ENCODE data around the gene ZBTB18. TPM values are rescaled to one million over a fixed set of nuclear protein-coding genes. Genes with fewer than 3 reads are reported as not detected.
"Not testable (repeated sequence)": the region's sequence is repeated elsewhere in the genome, so short reads cannot be mapped to it uniquely, and the experiment has no call there.

ZBTB18 gene
- total RNA-seq = 10 to 100 TPM in 1 of 2 donors, 1 to 10 TPM in 1; 8.8 to 11.7 TPM
- long read RNA-seq, donor 1 = 0 reads
- long read RNA-seq, donor 2 = 0 reads

DNA sequence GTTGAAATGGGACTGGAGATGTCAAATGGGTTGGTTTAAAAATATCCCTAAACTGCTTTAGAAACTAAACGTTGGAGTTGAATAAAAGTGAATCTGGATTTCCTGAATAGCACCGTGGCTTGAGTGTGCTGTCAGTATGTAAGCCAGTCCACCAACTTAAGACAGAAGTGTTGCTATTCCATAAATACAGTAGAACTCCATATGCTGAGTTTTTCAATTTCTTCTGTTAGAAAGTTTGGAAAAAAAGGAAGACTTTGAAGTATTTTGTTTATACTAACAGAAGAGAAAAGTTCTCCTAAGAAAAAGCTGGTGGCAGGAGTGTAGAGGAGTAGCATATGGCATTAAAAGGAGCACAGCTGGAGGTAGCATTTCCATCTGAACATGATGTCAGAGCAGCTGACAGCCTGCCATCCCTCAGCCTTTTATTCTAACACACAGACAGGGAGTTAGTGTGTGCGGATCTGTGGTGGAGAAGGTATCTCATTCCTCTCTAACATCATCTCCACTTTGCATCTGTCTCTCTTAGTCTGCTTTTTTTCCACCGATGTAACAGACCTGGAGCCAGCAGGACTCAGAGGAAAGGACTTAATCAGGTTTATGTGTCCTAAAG is at the start of gene ZBTB18:
Gene ZBTB18, plus strand, starts transcription at position 449 of the 610 bp plus-strand sequence. Its CDS starts 149 bp downstream, at position 598.
- no peak for DNase-seq (ENCODE audit: low spot score)
- intact Hi-C loops (cut with DNase I) = no loop called here

DNA sequence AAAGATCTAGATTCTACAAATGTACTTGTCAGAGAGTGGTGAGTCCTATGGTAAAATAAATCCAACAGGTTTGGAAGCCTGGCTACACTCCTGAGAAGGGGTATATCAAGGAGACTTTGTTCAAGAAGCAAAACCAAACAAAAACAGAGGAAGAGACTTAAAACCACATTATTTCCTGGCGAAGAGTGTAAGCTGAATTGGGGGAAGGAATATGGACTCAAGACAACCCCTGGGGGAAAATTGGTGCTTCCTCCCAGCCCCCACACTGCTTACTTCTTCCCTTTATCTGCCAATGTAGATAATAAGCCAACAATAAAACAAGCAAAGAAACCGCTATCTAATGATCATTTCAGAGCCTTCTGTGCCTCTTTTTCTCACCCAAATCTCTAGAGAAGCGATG is 48.4 kb upstream of the ZBTB18 start:
- intact Hi-C loops (cut with DNase I) = no loop called here

DNA sequence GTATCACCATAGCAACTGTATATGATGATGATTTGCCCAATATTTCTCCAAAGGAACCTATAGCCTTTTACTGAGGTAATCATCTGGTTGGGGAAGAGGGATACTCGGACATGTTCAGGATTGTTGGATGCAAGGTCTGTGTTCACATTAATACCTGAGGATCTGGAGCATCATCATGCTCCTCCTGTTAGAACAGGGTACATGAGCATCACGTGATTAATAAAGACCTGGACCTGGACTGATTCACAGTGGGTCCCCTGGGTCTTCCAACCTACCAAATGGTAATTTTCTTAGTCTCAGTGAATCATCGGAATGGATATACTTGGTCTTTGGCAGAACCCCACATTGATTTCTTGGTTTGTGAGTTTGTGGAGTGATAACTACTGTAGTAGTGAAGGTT is 45.6 kb upstream of the ZBTB18 start:
- intact Hi-C loops (cut with DNase I) = no loop called here
- DNase-seq (ENCODE audit: low spot score) = no peak

More for the DNA sequence above, 48.4 kb upstream of the ZBTB18 start:
- DNase-seq (ENCODE audit: low spot score) = no peak

DNA sequence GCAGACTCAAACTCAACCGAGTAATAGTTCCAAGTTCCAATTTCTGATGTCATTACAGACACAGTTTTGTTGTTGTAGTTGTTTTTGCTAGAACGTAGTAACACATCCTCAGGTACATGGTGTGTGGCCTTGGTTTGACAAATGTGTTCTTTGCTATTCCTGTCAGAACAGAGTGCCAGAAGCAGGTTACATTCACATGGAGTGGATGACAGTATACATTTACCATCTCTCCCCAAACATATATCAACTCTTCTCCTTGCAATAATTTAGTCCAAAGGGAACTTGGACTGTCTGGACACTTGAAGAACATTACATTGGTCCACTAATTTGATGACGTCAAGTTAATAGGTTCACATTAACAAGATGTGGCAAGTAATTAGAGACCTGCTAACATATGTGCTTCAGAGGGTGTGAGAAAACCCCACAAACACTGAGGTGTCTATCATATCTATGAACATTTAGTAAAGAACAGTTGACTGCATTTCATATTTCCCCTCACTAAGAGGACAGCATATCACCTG is 44.6 kb upstream of the ZBTB18 start:
- DNase-seq (ENCODE audit: low spot score) = no peak
- intact Hi-C loops (cut with DNase I) = no loop called here

DNA sequence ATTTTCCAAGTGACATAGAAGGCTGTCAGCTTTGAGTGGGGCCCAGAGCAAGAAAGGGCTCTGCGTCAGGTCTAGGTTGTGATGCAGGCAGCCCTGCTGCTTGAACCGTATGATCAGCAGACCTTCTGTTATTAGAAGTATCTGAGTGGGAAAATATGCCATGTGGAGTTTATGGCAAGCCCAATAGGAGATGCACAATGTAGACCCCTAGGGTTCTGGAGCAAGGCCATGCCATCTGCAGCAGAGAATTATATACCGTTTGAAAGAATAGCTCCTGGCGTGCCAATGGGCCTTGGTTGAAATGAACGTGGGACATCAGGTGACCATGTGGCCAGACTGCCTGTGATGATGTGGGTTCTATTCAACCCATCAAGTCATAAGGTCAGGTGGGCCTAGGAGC is 44.1 kb upstream of the ZBTB18 start:
- no peak for DNase-seq (ENCODE audit: low spot score)

DNA sequence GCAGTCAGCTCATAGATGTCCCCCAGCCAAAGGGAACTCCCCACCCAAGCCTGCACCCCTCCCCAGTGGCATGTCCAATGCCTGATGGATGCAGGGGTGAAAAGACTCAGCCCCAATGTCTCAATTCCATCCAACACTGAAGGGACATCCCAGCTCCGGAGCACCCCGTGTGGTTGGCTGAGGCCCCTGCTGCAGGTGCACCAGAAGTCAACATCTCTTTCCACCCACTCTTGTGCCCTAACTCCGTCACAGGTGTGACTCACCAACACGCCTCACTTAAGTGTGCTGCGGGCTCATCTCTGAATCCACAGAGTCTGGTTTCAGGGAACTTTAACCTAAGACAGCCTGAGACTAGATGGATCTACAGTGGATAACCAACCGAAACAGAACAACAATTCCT is 40.9 kb upstream of the ZBTB18 start:
- intact Hi-C loops (cut with DNase I) = no loop called here
- no peak for DNase-seq (ENCODE audit: low spot score)

More for the DNA sequence above, 44.1 kb upstream of the ZBTB18 start:
- intact Hi-C loops (cut with DNase I) = no loop called here

DNA sequence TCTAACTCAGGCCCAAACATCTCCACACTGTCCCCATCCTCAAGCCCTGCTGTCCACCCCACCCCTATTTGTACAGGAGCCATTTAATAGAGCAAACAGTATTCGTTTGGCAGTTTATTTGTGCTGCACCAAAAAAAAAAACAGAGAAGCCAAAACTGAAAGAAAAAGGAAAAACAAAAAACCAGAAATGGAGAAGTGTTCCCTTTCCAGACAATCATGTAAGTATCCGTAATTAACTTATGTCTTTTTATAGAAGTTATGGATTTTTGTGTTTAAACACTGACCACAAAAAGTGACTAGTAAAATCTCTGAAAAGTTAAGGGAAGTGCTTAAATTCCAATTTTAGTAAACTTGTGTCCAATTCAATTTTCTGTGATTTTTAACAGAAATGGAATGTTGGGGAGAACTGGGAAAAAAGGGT is 40.4 kb upstream of the ZBTB18 start:
- no peak for DNase-seq (ENCODE audit: low spot score)
- intact Hi-C loops (cut with DNase I) = no loop called here

DNA sequence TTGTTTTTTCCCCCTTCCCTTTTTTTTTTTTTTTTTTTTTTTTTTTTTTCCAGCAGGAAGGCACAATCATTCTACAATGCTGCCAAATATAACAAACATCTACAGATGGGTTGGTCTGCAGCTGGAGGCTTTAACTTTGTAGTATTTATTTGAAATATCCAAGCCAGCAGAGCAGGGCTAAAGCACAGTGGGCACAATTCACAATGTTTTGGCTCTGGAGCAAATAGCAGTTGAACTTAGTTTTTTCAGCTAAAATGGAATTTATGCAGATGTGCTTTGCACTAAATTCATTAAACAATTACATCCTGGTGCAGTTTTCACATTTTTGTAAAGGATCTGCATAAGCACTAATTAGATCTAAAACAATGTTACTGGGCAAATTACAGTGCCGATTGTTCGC is 39.8 kb upstream of the ZBTB18 start:
- intact Hi-C loops (cut with DNase I) = no loop called here
- DNase-seq (ENCODE audit: low spot score) = no peak

DNA sequence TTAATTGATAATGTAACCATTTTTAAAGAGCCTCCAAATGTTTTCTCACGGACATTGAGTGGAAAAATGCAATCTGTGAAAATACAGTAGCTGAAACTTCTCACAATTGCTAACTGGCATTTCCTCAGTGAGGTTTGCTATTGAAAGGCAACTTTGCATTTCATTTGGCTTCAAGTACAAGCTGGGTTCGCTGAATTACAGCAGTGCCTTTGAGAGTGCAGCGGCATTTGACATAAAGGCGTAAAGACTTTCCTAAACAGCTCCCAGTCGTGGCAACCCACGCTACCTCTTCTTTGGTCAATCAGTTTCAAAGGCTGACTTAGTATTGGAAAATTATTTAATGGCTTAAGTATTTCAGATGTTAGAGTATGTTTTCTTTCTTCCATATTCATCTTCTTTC is 39.3 kb upstream of the ZBTB18 start:
- DNase-seq (ENCODE audit: low spot score) = no peak
- intact Hi-C loops (cut with DNase I) = no loop called here

DNA sequence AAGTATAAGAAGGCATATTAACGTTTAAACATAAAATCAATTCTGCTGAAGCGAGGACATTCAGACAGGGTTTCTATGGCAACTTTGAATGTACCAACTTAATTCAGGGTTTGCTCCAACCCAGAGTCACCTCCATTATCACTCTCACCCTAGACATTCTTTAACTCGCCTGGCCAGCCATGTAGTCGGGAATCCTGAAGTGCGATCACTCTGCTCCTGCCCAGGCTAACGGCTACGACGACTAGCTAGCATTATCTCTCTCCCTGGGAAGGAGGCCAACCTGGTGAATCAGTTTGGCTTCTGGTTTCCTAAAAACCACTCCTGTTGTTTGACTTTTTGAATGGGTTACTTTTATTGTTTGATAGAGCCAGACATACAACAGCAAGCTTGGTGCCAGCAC is 38.9 kb upstream of the ZBTB18 start:
- intact Hi-C loops (cut with DNase I) = no loop called here
- no peak for DNase-seq (ENCODE audit: low spot score)

DNA sequence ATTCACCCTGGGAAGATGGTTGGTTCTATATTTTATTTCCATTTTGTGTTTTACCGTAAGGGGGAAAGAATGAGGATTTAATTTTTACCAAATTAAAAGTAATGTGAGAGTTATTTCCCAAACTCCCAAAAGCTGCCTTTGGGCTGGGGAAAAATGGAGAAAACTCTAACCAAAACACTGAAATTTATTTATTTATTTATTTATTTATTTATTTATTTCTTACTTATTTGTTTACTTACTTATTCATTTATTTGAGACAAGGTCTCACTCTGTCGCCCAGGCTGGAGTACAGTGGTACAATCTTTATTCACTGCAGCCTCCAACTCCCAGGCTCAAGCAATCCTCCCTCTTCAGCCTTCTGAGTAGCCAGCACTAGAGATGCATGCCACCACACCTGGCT is 38.0 kb upstream of the ZBTB18 start:
- DNase-seq (ENCODE audit: low spot score) = no peak
- intact Hi-C loops (cut with DNase I) = no loop called here

DNA sequence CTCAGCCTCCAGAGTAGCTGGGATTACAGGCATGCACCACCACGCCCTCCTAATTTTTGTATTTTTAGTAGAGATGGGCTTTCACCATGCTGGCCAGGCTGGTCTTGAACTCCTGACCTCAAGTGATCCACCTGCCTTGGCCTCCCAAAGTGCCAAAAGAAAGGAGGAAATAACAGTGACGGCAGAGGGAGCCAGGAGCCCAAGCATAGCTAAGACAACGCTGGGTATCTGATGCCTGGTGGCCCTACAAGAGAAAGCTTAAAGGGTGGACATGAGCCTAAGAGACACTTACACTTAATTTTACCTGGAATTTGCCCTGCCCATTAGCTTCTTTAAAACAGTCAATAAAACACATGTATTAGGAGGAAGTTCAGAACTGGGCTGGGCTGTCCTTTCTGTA is 36.2 kb upstream of the ZBTB18 start:
- intact Hi-C loops (cut with DNase I); DNase-seq (ENCODE audit: low spot score): not testable (repeated sequence)

DNA sequence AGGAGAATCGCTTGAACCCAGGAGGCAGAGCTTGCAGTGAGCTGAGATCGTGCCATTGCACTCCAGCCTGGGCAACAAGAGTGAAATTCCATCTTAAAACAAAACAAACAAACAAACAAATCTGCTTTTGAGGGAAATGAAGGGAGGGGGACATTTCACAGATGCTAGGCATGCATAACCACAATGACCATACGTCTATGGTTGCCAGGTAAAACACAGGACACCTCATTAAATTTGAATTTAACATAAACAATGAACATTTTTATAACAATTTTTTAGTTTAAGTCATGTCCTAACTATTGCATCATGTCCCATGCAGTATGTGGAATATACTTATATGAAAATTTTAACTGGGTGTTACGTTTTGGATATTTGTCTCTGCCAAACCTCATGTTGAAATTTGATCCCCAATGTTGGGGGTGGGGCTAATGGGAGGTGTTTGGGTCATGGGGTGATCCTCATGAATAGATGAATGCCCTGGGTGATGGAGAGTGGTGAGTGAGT is 31.0 kb upstream of the ZBTB18 start:
- intact Hi-C loops (cut with DNase I) = no loop called here

DNA sequence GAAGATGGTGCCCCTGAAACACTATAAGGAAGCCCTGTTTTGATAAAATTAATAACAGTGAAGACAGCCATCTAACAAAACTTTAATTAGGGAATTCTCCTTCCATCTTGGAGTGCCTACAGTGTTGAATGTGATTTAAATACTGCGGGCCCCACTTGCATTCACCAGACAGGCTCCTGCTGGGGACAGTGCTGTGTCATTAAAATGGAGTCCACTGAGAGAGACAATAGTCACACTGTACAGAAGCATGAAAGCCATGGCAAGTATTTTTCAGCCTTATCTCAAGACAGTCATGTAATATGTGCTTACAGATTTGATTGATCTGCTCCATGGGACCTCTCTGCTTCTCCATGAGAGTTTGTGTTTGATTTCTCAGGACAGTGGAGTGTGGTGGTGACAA is 29.7 kb upstream of the ZBTB18 start:
- no peak for DNase-seq (ENCODE audit: low spot score)
- intact Hi-C loops (cut with DNase I) = no loop called here

More for the DNA sequence above, 31.0 kb upstream of the ZBTB18 start:
- DNase-seq (ENCODE audit: low spot score) = no peak

DNA sequence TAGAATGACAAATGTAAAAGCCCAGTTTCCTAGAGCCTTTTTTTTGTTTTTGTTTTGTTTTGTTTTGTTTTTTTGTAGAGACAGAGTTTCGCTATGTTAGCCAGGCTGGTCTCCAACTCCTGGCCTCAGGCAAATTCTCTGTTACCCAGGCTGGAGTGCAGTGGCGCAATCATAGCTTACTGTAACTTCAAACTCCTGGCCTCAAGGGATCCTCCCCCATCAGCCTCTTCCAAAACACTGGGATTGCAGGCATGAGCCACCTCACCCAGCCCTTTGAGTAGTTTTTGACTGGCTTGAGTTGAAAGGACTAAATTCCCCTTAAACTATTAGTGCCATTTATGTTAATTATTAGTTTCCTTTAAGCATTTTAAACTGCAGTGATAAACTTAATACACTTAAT is 28.8 kb upstream of the ZBTB18 start:
- no peak for DNase-seq (ENCODE audit: low spot score)
- intact Hi-C loops (cut with DNase I) = no loop called here

DNA sequence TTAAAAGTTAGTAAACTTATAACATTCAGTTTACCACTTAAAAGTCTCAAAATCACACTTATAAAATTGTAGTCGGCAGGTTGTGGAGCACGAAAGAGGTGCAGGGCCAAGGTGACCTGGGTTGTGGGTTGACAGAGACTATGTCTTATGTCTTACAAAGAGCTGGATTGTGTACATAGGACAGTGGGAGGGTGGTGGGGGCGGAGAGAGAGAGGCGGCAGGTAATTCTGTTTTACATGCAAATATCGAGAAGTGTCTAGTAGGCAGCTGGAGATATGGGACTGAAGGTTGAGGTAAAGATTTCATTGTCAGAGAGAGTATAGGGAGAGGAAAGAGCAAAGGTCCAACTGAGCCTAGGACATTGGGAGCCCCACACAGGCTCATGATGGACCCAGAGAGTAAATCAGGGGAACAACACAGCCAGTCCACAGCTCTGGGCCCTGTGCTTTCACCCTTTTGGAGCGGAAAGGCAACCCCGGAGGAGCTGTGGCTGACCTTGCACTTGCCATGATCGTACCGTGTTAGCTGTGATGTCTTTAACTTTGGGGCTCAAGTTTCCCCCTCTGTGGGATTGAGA is 28.1 kb upstream of the ZBTB18 start:
- no peak for DNase-seq (ENCODE audit: low spot score)
- intact Hi-C loops (cut with DNase I) = no loop called here

DNA sequence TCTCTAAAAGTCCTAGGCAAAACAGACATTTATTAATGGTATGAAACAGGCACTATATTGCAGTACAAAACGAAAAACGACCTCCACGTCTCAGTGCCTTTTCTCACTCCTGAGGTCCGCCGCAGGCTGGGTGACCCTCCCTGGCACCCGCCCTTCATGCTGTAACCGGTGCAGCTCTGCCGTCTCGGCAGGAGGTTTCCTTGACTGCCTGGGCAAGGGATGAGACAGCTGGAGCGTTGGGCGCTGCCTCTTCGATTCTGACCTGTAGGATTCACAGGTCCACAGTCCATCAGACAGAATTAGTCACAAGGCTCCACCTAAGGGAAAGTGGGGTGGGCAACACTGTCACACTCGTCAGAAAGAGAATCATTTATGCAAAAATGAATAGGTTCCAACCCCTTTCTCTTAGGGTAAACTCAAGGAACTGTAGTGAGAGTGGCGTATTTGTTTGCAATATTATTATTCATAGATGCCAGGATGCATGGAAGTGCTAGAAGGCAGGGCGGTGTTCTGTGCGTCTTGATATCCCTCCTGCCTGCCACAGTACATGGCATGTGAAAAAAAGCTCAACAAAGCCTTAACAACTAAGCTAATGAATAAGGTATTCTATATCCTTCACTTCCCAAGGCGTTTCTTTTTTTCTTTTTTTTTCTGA is 23.5 kb upstream of the ZBTB18 start:
- DNase-seq (ENCODE audit: low spot score) = no peak
- intact Hi-C loops (cut with DNase I) = no loop called here

DNA sequence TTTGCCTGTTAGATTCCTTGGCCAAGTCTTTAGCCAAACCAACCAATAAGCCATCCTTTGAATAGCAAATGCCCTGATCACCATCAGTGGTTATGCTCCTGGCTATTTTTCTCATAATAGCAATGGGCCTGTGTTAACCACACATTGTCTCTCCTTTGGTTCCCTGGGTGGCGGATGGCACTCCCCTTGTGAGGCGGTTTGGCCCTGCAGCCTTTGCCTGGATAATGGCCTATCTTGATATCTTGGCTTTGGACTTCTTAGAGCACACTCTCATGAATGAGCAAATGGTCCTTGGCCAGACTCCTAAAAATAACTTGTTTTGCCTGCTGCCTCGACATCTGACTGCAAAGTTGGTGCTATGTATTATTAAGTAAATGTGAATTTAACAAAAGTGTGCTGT is 22.4 kb upstream of the ZBTB18 start:
- no peak for DNase-seq (ENCODE audit: low spot score)
- intact Hi-C loops (cut with DNase I) = no loop called here

DNA sequence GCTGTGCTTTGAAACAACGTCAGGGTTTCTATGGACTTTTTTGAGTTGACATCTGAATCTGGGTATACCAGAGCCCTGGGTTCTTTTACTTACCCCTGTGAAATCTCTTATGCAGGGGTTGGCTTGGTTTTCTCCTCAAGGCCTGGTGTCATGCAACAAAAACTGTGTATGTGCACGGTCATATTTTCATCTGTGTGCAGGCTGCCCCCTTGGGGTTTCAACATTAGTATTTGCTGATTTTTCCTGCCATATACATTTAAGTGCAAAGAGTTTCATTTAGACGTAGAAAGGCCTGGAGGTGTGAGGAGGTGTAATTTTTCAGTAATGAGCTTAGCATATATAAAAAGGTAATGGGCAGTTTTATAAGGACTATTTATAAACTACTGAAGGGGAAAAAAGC is 22.0 kb upstream of the ZBTB18 start:
- DNase-seq (ENCODE audit: low spot score) = no peak
- intact Hi-C loops (cut with DNase I) = no loop called here

DNA sequence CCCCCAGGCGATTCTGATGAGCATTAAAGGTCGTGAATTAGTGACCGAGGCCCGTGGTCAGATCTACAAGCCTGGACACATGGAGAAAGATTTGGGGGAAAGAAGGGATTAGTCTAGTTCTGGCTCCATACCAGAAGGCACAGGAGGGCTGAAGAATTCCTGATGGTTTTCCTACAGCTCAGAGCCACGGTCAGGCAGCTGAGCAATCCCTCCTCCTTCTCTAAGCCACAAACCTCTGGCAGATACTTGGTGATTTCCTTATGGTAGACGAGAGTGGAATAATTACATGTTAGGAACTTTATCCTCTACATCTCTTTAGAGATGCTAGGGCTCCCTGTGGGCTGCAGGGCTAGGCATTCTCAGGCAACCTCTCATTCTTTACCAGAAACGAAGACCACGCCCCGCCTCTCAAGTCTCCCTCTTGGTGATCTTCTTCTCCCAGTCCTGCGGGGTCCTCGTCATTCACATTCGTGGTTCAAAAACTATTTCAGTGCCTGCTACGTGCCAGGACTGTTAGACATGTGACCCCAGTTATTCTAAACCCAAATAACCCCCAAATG is 20.5 kb upstream of the ZBTB18 start:
- DNase-seq (ENCODE audit: low spot score) = no peak
- intact Hi-C loops (cut with DNase I) = no loop called here

All from posterior vena cava (tissue), 2 donors.